OCI-LY1 (cell line): ENCODE measurements around the gene PPP1R14C.

Experiments used
- H2AFZ ChIP-seq: fragments of 200-600 bp; sonication (generic), shearing (Covaris generic); 2 replicates; pipeline ENCODE4 v1.6.0; 2014; ENCODE audit warnings: antibody characterized with exemption, mild to moderate bottlenecking, low read length
- H3F3A ChIP-seq: fragments of 200-600 bp; sonication (generic), shearing (Covaris generic); 2 replicates; pipeline ENCODE4 v1.6.0; 2014; ENCODE audit warnings: mild to moderate bottlenecking, antibody characterized with exemption, low read length, moderate library complexity; ENCODE audit not compliant: insufficient read depth
- H3K27ac ChIP-seq: fragments of 200-600 bp; sonication (generic); 2 replicates; pipeline ENCODE4 v1.5.1; 2014; ENCODE audit warnings: low read length, mixed run types, mild to moderate bottlenecking, low read depth; ENCODE audit not compliant: poor library complexity, severe bottlenecking
- H3K27me3 ChIP-seq: fragments of 200-600 bp; sonication (generic); 2 replicates; pipeline ENCODE4 v1.6.0; 2014; ENCODE audit warnings: antibody characterized with exemption, mild to moderate bottlenecking, low read length, moderate library complexity; ENCODE audit not compliant: insufficient read depth
- H3K36me3 ChIP-seq: fragments of 200-600 bp; sonication (generic); 2 replicates; pipeline ENCODE4 v1.6.1; 2014; ENCODE audit warnings: mild to moderate bottlenecking, antibody characterized with exemption, low read length, moderate library complexity, mixed read lengths; ENCODE audit not compliant: insufficient read depth
- H3K4me1 ChIP-seq: fragments of 200-600 bp; sonication (generic); 2 replicates; pipeline ENCODE4 v1.5.1; 2014; ENCODE audit warnings: mild to moderate bottlenecking, low read length, moderate library complexity; ENCODE audit not compliant: insufficient read depth, severe bottlenecking
- H3K4me2 ChIP-seq: fragments of 200-600 bp; sonication (generic), shearing (Covaris generic); 2 replicates; pipeline ENCODE4 v1.6.1; 2014; ENCODE audit warnings: low read length
- H3K4me3 ChIP-seq: fragments of 200-600 bp; sonication (generic); 2 replicates; pipeline ENCODE4 v1.5.1; 2014; ENCODE audit warnings: low read length, low read depth, mild to moderate bottlenecking, mixed read lengths; ENCODE audit not compliant: poor library complexity, severe bottlenecking
- H3K79me2 ChIP-seq: fragments of 200-600 bp; shearing (Covaris generic); 2 replicates; pipeline ENCODE4 v1.6.1; 2016; ENCODE audit warnings: mixed run types, low read length, mixed read lengths; ENCODE audit not compliant: insufficient read depth
- H3K9ac ChIP-seq: fragments of 200-600 bp; sonication (generic), shearing (Covaris generic); 2 replicates; pipeline ENCODE4 v1.6.1; 2014; ENCODE audit warnings: mild to moderate bottlenecking, low read length, mixed read lengths
- H3K9me2 ChIP-seq: fragments of 200-600 bp; sonication (generic), shearing (Covaris generic); 2 replicates; pipeline ENCODE4 v1.6.1; 2014; ENCODE audit warnings: low read depth, mild to moderate bottlenecking, low read length, mixed read lengths
- H3K9me3 ChIP-seq: fragments of 200-600 bp; shearing (Covaris generic); 2 replicates; pipeline ENCODE4 v1.6.1; 2014; ENCODE audit warnings: low read length, mixed read lengths
- H4K20me1 ChIP-seq: fragments of 200-600 bp; sonication (generic), shearing (Covaris generic); 2 replicates; pipeline ENCODE4 v1.6.0; 2016; ENCODE audit warnings: mild to moderate bottlenecking, low read length; ENCODE audit not compliant: insufficient read depth
- CTCF ChIP-seq: fragments of 200-600 bp; sonication (generic), shearing (Covaris generic); IDR thresholded peaks from 2 replicates; pipeline ENCODE4 v1.5.1; 2017; ENCODE audit warnings: mild to moderate bottlenecking, antibody characterized with exemption, low read length, moderate library complexity, mixed read lengths
- EZH2 ChIP-seq: fragments of 200-600 bp; sonication (generic), shearing (Covaris generic); IDR thresholded peaks from 2 replicates; pipeline ENCODE4 v1.8.0; 2017; ENCODE audit warnings: borderline replicate concordance, mixed run types, mild to moderate bottlenecking, antibody characterized with exemption, low read length, moderate library complexity, mixed read lengths

Gene PPP1R14C

DNA sequence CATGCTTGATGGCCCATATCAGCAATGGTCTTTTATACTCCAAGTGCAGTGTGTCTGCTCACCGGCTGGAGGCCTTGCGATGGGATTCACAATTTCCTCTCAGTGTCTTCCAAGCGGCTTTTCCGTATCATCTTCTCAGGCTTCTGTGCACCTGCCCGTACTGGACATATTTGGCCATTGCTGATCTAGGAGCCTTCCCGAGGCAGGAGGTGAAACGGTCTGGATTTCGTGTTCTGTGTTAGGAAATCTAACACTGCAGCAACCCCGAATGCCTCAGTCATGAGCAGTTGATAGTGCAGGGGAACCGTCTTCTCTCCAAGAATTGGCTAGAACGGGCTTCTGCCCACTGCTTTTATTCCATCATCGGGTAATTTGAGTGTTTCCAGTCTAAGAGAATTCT, 60.5 kb downstream of the PPP1R14C start:
- H3K79me2 ChIP-seq = no peaks in the 10 kb centered on the region
- H2AFZ ChIP-seq = no peak overlapping the region
- no peaks in the 10 kb centered on the region for H3K9me3 ChIP-seq
- no peak overlapping the region for H3K27ac ChIP-seq
- no peak for TF ChIP-seq EZH2
- TF ChIP-seq CTCF = no peak
- no peak overlapping the region for H3K4me2 ChIP-seq
- no peaks in the 10 kb centered on the region for H3K9me2 ChIP-seq
- H4K20me1 ChIP-seq = no peaks in the 10 kb centered on the region
- H3K36me3 ChIP-seq = no peaks in the 10 kb centered on the region
- no peaks in the 10 kb centered on the region for H3F3A ChIP-seq
- no peak overlapping the region for H3K9ac ChIP-seq
- H3K27me3 ChIP-seq = peaks cover 6% of the 10 kb centered on the region
- no peak overlapping the region for H3K4me3 ChIP-seq
- no peaks in the 10 kb centered on the region for H3K4me1 ChIP-seq

DNA sequence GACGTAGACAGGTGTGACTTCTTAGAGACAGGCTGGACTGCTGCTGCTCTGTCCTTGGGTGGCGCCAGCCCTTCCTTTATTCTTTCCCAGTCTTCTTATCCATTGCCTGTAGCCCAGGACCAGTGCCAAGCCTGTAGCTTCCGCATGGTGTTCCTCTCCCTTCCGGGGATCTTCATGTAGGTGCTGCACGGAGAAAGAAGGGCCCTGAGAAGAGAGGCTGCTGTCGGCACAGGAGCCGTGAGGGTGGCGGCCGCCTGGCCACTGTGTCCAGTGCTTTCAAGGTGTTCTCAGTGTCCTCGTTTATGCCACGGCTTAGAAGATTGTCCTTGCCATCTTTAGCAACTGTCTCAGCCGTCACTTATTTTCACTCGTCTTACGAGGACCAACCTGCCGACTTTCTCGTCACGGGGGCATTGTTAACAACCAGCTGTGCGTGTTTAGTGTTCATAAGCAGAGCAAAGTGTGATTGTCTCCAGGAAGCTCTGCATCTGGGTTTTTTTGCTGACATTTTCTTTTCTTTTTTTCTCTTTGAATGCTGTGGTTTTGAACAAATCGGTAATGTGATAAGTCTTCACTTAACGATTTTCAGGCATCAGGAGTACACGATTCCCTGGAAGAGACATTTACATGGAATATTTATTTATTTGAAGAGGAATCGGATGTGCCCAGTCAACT, 61.2 kb downstream of the PPP1R14C start:
- H3K79me2 ChIP-seq = no peaks in the 10 kb centered on the region
- peaks cover 3% of the 10 kb centered on the region for H3K27me3 ChIP-seq
- no peaks in the 10 kb centered on the region for H3K4me1 ChIP-seq
- H3K4me2 ChIP-seq = no peak overlapping the region
- H2AFZ ChIP-seq = no peak overlapping the region
- H3K9me2 ChIP-seq = no peaks in the 10 kb centered on the region
- TF ChIP-seq EZH2 = no peak
- no peak for TF ChIP-seq CTCF
- H3K9ac ChIP-seq = no peak overlapping the region
- H3K9me3 ChIP-seq = no peaks in the 10 kb centered on the region
- no peak overlapping the region for H3K4me3 ChIP-seq
- H4K20me1 ChIP-seq = no peaks in the 10 kb centered on the region
- no peak overlapping the region for H3K27ac ChIP-seq
- no peaks in the 10 kb centered on the region for H3K36me3 ChIP-seq
- no peaks in the 10 kb centered on the region for H3F3A ChIP-seq

DNA sequence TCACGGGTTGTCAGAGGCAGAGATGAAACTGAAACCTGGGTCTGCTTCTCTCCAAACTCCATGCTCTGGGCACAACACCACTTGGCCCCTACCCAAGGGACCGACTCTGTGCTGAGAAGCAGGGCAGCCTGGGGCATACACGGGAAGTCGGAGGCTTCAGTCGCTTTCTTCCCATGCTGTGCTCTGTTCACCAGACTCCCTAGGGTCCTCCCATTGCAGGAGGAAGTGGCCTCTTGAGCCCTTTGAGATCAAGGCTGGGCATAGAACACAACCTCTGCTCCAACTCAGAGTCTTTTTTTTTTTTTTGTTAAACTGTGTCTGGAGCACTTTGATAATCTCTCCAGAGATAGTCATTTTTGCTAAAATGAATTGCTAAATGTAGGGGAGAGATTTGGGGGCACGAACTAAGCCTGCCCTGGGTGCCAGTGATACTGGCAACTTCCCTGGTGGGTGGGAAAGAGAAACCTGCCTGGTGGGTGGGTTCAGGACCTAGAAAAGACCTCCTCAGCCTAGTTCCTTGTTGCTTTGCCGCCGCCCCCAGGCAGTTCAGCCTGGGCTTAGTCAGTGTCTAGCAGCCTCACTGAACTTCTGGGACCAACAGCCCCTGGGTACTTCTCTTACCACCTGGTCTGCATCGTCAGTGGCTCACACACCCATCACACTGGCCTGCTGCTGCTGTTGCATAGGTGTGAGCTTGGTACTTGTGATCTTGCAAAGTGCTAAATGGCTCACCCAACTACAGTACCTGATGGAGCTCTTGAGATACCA, 62.0 kb downstream of the PPP1R14C start:
- H4K20me1 ChIP-seq = no peaks in the 10 kb centered on the region
- no peaks in the 10 kb centered on the region; the same call in 1 of the 2 replicates for H3K27me3 ChIP-seq
- no peaks in the 10 kb centered on the region for H3K9me2 ChIP-seq
- no peak overlapping the region for H3K9ac ChIP-seq
- no peaks in the 10 kb centered on the region for H3K9me3 ChIP-seq
- H3K4me3 ChIP-seq = no peak overlapping the region
- TF ChIP-seq EZH2 = no peak
- TF ChIP-seq CTCF = no peak
- no peak overlapping the region for H3K27ac ChIP-seq
- no peaks in the 10 kb centered on the region for H3F3A ChIP-seq
- no peaks in the 10 kb centered on the region for H3K36me3 ChIP-seq
- no peaks in the 10 kb centered on the region for H3K79me2 ChIP-seq
- no peak overlapping the region for H3K4me2 ChIP-seq
- no peak overlapping the region for H2AFZ ChIP-seq
- H3K4me1 ChIP-seq = no peaks in the 10 kb centered on the region
